IMR-90 (cell line): Measurements from ENCODE around the gene NEURL1B. TPM values are rescaled to one million over a fixed set of nuclear protein-coding genes. Genes with fewer than 3 reads are reported as not detected.
"Not testable (repeated sequence)": the region's sequence is repeated elsewhere in the genome, so short reads cannot be mapped to it uniquely, and the experiment has no call there.

Experiments
- ATAC-seq: fragments of 200-7000 bp; cut with Tn5 transposase; 2 replicates; pipeline ENCODE4 v1.9.1; 2020; ENCODE audit warnings: low read depth, mild to moderate bottlenecking, moderate library complexity
- BruUV-seq: library from RNA; stranded (reverse); fragments of 400-500 nt; replicated peaks from 2 replicates; lab custom pipeline; 2021; lab: Mats Ljungman, UMichigan
- CTCF ChIA-PET: fragments of 300-600 bp; formaldehyde crosslinking; extraction: SDS; loops from one replicate; lab custom pipeline; 2021; ENCODE audit warnings: antibody characterized with exemption; lab: Yijun Ruan, JAX
- POLR2A ChIA-PET: fragments of 300-600 bp; sonication (Branson Sonifier 250); formaldehyde crosslinking; loops from one replicate; lab custom pipeline; 2022; ENCODE audit warnings: antibody characterized with exemption; ENCODE audit not compliant: unreplicated experiment; lab: Charles Lee
- DNase-seq: peaks from one replicate; pipeline ENCODE4 v3.0.0; 2013
- H2AFZ ChIP-seq: replicated peaks from 2 replicates; pipeline ENCODE3; 2013; ENCODE audit warnings: low read length, mild to moderate bottlenecking; ENCODE audit not compliant: poor library complexity
- H2AK5ac ChIP-seq: 2 replicates; pipeline ENCODE4 v1.6.1; 2013; ENCODE audit warnings: low read depth, low read length, inconsistent platforms
- H2AK9ac ChIP-seq: replicated peaks from 2 replicates; pipeline ENCODE3; 2013; ENCODE audit warnings: mild to moderate bottlenecking, low read depth, low read length, moderate library complexity; ENCODE audit not compliant: poor library complexity
- H2BK120ac ChIP-seq: 2 replicates; pipeline ENCODE4 v1.6.1; 2013; ENCODE audit warnings: low read depth, low read length, inconsistent platforms
- H2BK15ac ChIP-seq: 3 replicates; pipeline ENCODE4 v1.6.1; 2013; ENCODE audit warnings: low read depth, low read length, inconsistent platforms
- H2BK20ac ChIP-seq: 2 replicates; pipeline ENCODE4 v1.6.1; 2013; ENCODE audit warnings: low read depth, mild to moderate bottlenecking, inconsistent platforms, low read length, moderate library complexity
- H2BK5ac ChIP-seq: 2 replicates; pipeline ENCODE4 v1.6.1; 2013; ENCODE audit warnings: mild to moderate bottlenecking, low read depth, low read length, inconsistent platforms; ENCODE audit not compliant: poor library complexity, severe bottlenecking
- H3K14ac ChIP-seq: replicated peaks from 2 replicates; pipeline ENCODE4 v1.6.1; 2013; ENCODE audit warnings: low read depth, low read length, inconsistent platforms
- H3K18ac ChIP-seq: 2 replicates; pipeline ENCODE4 v1.6.1; 2013; ENCODE audit warnings: low read depth, low read length, control low read depth
- H3K23ac ChIP-seq: 2 replicates; pipeline ENCODE4 v1.6.1; 2013; ENCODE audit warnings: low read depth, low read length, inconsistent platforms
- H3K27ac ChIP-seq: 2 replicates; pipeline ENCODE4 v1.5.1; 2013; ENCODE audit warnings: mild to moderate bottlenecking, control low read depth, low read length; ENCODE audit not compliant: insufficient read depth
- H3K27me3 ChIP-seq: 2 replicates; pipeline ENCODE4 v1.6.1; 2013; ENCODE audit warnings: low read length; ENCODE audit not compliant: control insufficient read depth, insufficient read depth
- H3K36me3 ChIP-seq: 2 replicates; pipeline ENCODE4 v1.6.1; 2013; ENCODE audit warnings: low read length, mixed read lengths; ENCODE audit not compliant: control insufficient read depth, insufficient read depth
- H3K4ac ChIP-seq: 2 replicates; pipeline ENCODE4 v1.6.1; 2013; ENCODE audit warnings: low read depth, low read length, inconsistent platforms
- H3K4me1 ChIP-seq: 2 replicates; pipeline ENCODE4 v1.6.1; 2013; ENCODE audit warnings: low read length, mixed read lengths; ENCODE audit not compliant: control insufficient read depth, insufficient read depth
- H3K4me2 ChIP-seq: 2 replicates; pipeline ENCODE4 v1.6.1; 2013; ENCODE audit warnings: low read depth, mild to moderate bottlenecking, control low read depth, low read length, moderate library complexity
- H3K4me3 ChIP-seq: 2 replicates; pipeline ENCODE4 v1.5.1; 2013; ENCODE audit warnings: low read depth, mild to moderate bottlenecking, control low read depth, low read length, moderate library complexity; ENCODE audit not compliant: insufficient read depth
- H3K56ac ChIP-seq: 2 replicates; pipeline ENCODE4 v1.6.1; 2013; ENCODE audit warnings: low read length, inconsistent platforms; ENCODE audit not compliant: insufficient read depth; ENCODE audit errors: extremely low read depth
- H3K79me1 ChIP-seq, 2 experiments: 2 replicates each; pipeline ENCODE4 v1.6.1; 2013; ENCODE audit warnings: low read length in 2 of 2, inconsistent platforms in 1 of 2, low read depth in 1 of 2
- H3K9ac ChIP-seq: 2 replicates; pipeline ENCODE4 v1.6.1; 2013; ENCODE audit warnings: low read depth, low read length, control low read depth
- H3K9me1 ChIP-seq: 2 replicates; pipeline ENCODE4 v1.6.1; 2013; ENCODE audit warnings: low read length, inconsistent platforms; ENCODE audit not compliant: insufficient read depth
- H3K9me3 ChIP-seq: 2 replicates; pipeline ENCODE4 v1.6.1; 2013; ENCODE audit warnings: low read length; ENCODE audit not compliant: control insufficient read depth, insufficient read depth
- H4K20me1 ChIP-seq: 2 replicates; pipeline ENCODE4 v1.6.1; 2013; ENCODE audit warnings: low read length, inconsistent platforms; ENCODE audit not compliant: insufficient read depth
- H4K5ac ChIP-seq: 2 replicates; pipeline ENCODE4 v1.6.1; 2013; ENCODE audit warnings: mild to moderate bottlenecking, low read depth, low read length, control low read depth
- H4K8ac ChIP-seq, 2 experiments: 2 replicates each; pipeline ENCODE4 v1.6.1; 2013; ENCODE audit warnings: low read depth in 2 of 2, low read length in 2 of 2, control low read depth in 1 of 2, inconsistent platforms in 1 of 2
- H4K91ac ChIP-seq: 2 replicates; pipeline ENCODE4 v1.6.1; 2013; ENCODE audit warnings: low read depth, low read length, inconsistent platforms; ENCODE audit not compliant: insufficient read depth
- WGBS, 2 experiments: methylation state at CpG; one replicate each; pipeline versions ENCODE4 v1.1.5 to v1.1.7; 2013; ENCODE audit warnings: missing lambda C conversion rate in 2 of 2; ENCODE audit not compliant: insufficient read length in 1 of 2; ENCODE audit errors: extremely low coverage in 2 of 2; 5-methylcytosine and 5-hydroxymethylcytosine counted together
- dilution Hi-C: fragments of 300-500 bp; cut with HindIII; formaldehyde crosslinking; loops from one replicate; pipeline ENCODE4 v1.14.3; 2018; ENCODE audit warnings: low sequenced_read_pairs; ENCODE audit not compliant: unreplicated experiment
- in situ Hi-C: fragments of 300-500 bp; cut with MboI; formaldehyde crosslinking; loops from 3 replicates; pipeline ENCODE4 v1.14.3; 2019; ENCODE audit warnings: low sequenced_read_pairs, inconsistent platforms, mixed read lengths
- intact Hi-C: fragments of 100-400 bp; cut with micrococcal nuclease; formaldehyde crosslinking; loops from 2 replicates; pipeline ENCODE4 v1.10.0; 2022
- polyA plus RNA-seq, 3 experiments: library from polyadenylated mRNA; depleted of rRNA; stranded (reverse); fragments of >200 nt; gene quantifications; 2 replicates each; pipeline ENCODE4 v1.2.3, GENCODE V29; 2012; ENCODE audit warnings: low replicate concordance in 1 of 3
- total RNA-seq: library from RNA; depleted of rRNA; stranded (reverse); fragments of >200 nt; gene quantifications from 2 replicates; pipeline ENCODE4 v1.2.3, GENCODE V29; 2012

The NEURL1B gene
- total and polyA plus RNA-seq, 2 of the 4 experiments (the other 2 are of a cell fraction): 1.8 to 2.8 TPM

DNA sequence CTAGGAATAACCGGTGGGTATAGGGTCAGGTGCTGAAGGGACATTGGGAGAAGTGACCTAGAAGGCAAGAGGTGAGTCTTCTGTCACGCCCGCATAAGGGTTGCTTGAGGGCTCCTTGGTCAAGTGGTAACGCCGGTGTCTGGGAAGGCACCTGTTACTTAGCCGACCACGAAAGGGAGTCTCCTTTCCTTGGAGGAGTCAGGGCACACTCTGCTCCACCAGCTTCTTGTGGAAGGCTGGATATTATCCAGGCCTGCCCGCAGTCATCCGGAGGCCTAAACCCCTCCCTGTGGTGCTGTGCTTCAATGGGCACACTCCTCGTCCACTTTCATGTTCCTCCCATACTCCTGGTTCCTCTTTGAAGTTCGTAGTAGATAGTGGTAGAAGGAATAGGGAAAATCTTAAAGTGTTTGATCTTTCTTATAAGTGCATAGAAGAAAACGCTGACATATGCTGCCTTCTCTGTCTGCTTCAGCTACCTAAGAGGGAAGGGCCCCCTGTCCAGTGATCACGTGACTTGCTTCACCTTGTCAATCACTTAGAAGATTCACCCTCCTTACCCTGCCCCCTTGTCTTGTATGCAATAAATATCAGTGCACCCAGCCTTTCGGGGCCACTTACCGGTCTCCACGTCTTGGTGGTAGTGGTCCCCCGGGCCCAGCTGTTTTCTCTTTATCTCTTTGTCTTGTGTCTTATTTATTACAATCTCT, 16.6 kb downstream of the NEURL1B start:
- H3K4ac ChIP-seq, H3K23ac ChIP-seq, H3K4me2 ChIP-seq, in situ Hi-C loops, H4K20me1 ChIP-seq, dilution Hi-C loops, CTCF ChIA-PET, ATAC-seq, H2AK5ac ChIP-seq, H4K91ac ChIP-seq, DNase-seq, H3K18ac ChIP-seq, intact Hi-C loops, H3K56ac ChIP-seq, H2AK9ac ChIP-seq, H2BK120ac ChIP-seq, H3K9ac ChIP-seq, H3K9me3 ChIP-seq, H2BK5ac ChIP-seq, POLR2A ChIA-PET, H3K4me3 ChIP-seq, H2AFZ ChIP-seq, BruUV-seq, H2BK20ac ChIP-seq, H3K27me3 ChIP-seq, H3K36me3 ChIP-seq, H4K5ac ChIP-seq, H3K27ac ChIP-seq, H3K14ac ChIP-seq, H2BK15ac ChIP-seq: not testable (repeated sequence)
- 100% methylated on average over 6 of the region's 17 CpGs; no CpG with 5 or more reads in 1 of the 2 experiments for WGBS, 2 experiments
- peak overlapping the region in 1 of 2 experiments; percentile 94; a peak in 2 of 4 replicates for H4K8ac ChIP-seq
- H3K4me1 ChIP-seq: peaks cover 28% of the 10 kb centered on the region
- H3K9me1 ChIP-seq: peaks cover 18% of the 10 kb centered on the region; the same call in 1 of the 2 replicates
- H3K79me1 ChIP-seq: peaks cover 19 to 45% of the 10 kb centered on the region in 2 experiments; a peak in 3 of 4 replicates
